SHP77 (cell line): ENCODE data around the gene TRAP1.
A peak's percentile ranks its signal among the peaks of the same experiment; 100 is the strongest.

ENCODE experiments used
- DNase-seq, 2 experiments: peaks; one replicate each; lab custom pipeline; 2025; lab: John Stamatoyannopoulos, UW

TRAP1 gene

GRCh38 chr16:3651461-3652372, 65.6 kb downstream of the TRAP1 start:
- DNase-seq: no peak

GRCh38 chr16:3650631-3651265, 66.6 kb downstream of the TRAP1 start:
- DNase-seq: no peak

GRCh38 chr16:3646348-3646920, 70.9 kb downstream of the TRAP1 start:
- peak; percentile 71 to 85 for DNase-seq

GRCh38 chr16:3645504-3646347, 71.6 kb downstream of the TRAP1 start:
- DNase-seq: peak in 1 of 2 experiments; percentile 75

- no peak for DNase-seq
These were observed 72.2 kb downstream of the TRAP1 start for GRCh38 chr16:3645108-3645503.

- no peak for DNase-seq
These were observed 74.1 kb downstream of the TRAP1 start for GRCh38 chr16:3643095-3643730.

- no peak for DNase-seq
These were observed 74.8 kb downstream of the TRAP1 start for GRCh38 chr16:3642397-3643094.

- no peak for DNase-seq
These were observed 75.4 kb downstream of the TRAP1 start for GRCh38 chr16:3641801-3642396.

- no peak for DNase-seq
These were observed 76.5 kb downstream of the TRAP1 start for GRCh38 chr16:3640632-3641501.

GRCh38 chr16:3640207-3640606, 77.1 kb downstream of the TRAP1 start:
- DNase-seq: no peak

- DNase-seq: no peak
These were observed 78.2 kb downstream of the TRAP1 start for GRCh38 chr16:3638916-3639644.

- DNase-seq: no peak
These were observed 79.9 kb downstream of the TRAP1 start for GRCh38 chr16:3637371-3637923.

GRCh38 chr16:3625911-3626732, 91.2 kb downstream of the TRAP1 start:
- DNase-seq: no peak

GRCh38 chr16:3625331-3625730, 92.0 kb downstream of the TRAP1 start:
- DNase-seq: no peak

- no peak for DNase-seq
These were observed 93.7 kb downstream of the TRAP1 start for GRCh38 chr16:3623642-3624041.

- DNase-seq: no peak
These were observed 98.6 kb downstream of the TRAP1 start for GRCh38 chr16:3618769-3619141.
